K562 (cell line): ENCODE data around the gene IGDCC3. TPM values are rescaled to one million over a fixed set of nuclear protein-coding genes. Genes with fewer than 3 reads are reported as not detected.

Experiments used
- ATAC-seq: fragments of 200-7000 bp; cut with Tn5 transposase; 3 replicates; pipeline ENCODE4 v1.9.1; 2020; ENCODE audit warnings: moderate library complexity
- BruUV-seq: library from RNA; stranded (reverse); fragments of 400-500 nt; replicated peaks from 2 replicates; lab custom pipeline; 2021; lab: Mats Ljungman, UMichigan
- CTCF ChIA-PET: fragments of 300-600 bp; formaldehyde crosslinking; extraction: SDS; loops from one replicate; lab custom pipeline; 2021; ENCODE audit warnings: low intra/inter-chr PET ratio; lab: Yijun Ruan, JAX
- POLR2A ChIA-PET: fragments of 300-600, 350-650 bp; sonication (Branson Sonifier 250); formaldehyde crosslinking; extraction: SDS; loops from one replicate; lab custom pipeline; 2021; ENCODE audit warnings: antibody characterized with exemption, inconsistent platforms; lab: Yijun Ruan, JAX
- DNase-seq, 4 experiments: peaks; one replicate each; pipeline versions ENCODE4 v3.0.0 to v3.0.0-alpha.2; 2011 to 2018; ENCODE audit warnings: low spot score in 3 of 4, mixed read lengths in 3 of 4; ENCODE audit errors: extremely low read depth in 1 of 4
- FAIRE-seq: peaks from 2 replicates; lab custom pipeline; 2011; peaks lifted over from hg19 to GRCh38; lab: Jason Lieb, UNC
- H2AFZ ChIP-seq: 2 replicates; pipeline ENCODE4 v1.6.0; 2011; ENCODE audit warnings: low read depth, low read length, control low read depth, inconsistent platforms
- H3K27ac ChIP-seq: fragments of 200-600 bp; 3 replicates; pipeline ENCODE4 v1.8.0; 2011; ENCODE audit warnings: low read depth, mild to moderate bottlenecking, control low read depth, inconsistent platforms, low read length, moderate library complexity, mixed read lengths; ENCODE audit errors: extremely low read depth
- H3K27me3 ChIP-seq, 2 experiments: fragments of 300-600 bp in 1 of 2; 2 replicates in 1 of 2; 3 replicates in 1 of 2; pipeline versions ENCODE4 v1.6.0 to v1.8.0; 2011; ENCODE audit warnings: inconsistent platforms in 2 of 2, low read length in 2 of 2, mild to moderate bottlenecking in 1 of 2, mixed read lengths in 1 of 2, moderate library complexity in 1 of 2; ENCODE audit not compliant: control insufficient read depth in 2 of 2, insufficient read depth in 2 of 2
- H3K36me3 ChIP-seq: fragments of 300-600 bp; 3 replicates; pipeline ENCODE4 v1.8.0; 2011; ENCODE audit warnings: mild to moderate bottlenecking, low read length, inconsistent platforms; ENCODE audit not compliant: control insufficient read depth, insufficient read depth
- H3K4me1 ChIP-seq, 2 experiments: fragments of 200-600 bp in 1 of 2; replicated peaks in 1 of 2; 2 replicates in 1 of 2; 3 replicates in 1 of 2; pipeline versions ENCODE4 v1.5.1 to v1.8.0; 2011; ENCODE audit warnings: inconsistent platforms in 2 of 2, low read length in 2 of 2, mild to moderate bottlenecking in 1 of 2, mixed read lengths in 1 of 2, moderate library complexity in 1 of 2; ENCODE audit not compliant: control insufficient read depth in 2 of 2, insufficient read depth in 2 of 2
- H3K4me2 ChIP-seq: 2 replicates; pipeline ENCODE4 v1.6.1; 2011; ENCODE audit warnings: low read length, control low read depth, inconsistent platforms, mixed read lengths; ENCODE audit not compliant: insufficient read depth
- H3K4me3 ChIP-seq: fragments of 200-600 bp; sonication (generic), shearing (Covaris generic); 2 replicates; pipeline ENCODE4 v1.5.1; 2016; ENCODE audit warnings: control low read depth, inconsistent platforms
- H3K79me2 ChIP-seq: fragments of 200-600 bp; 3 replicates; pipeline ENCODE4 v1.8.0; 2011; ENCODE audit warnings: low read length, inconsistent platforms; ENCODE audit not compliant: control insufficient read depth, insufficient read depth
- H3K9ac ChIP-seq, 2 experiments: 2 replicates each; pipeline versions ENCODE4 v1.6.0 to v1.6.1; 2011; ENCODE audit warnings: low read depth in 2 of 2, low read length in 2 of 2, control low read depth in 1 of 2, inconsistent platforms in 1 of 2, mild to moderate bottlenecking in 1 of 2, mixed read lengths in 1 of 2; ENCODE audit not compliant: insufficient read depth in 1 of 2
- H3K9me1 ChIP-seq: one replicate; pipeline ENCODE4 v1.6.0; 2011; ENCODE audit warnings: inconsistent platforms, mild to moderate bottlenecking, low read length, moderate library complexity; ENCODE audit not compliant: control insufficient read depth, insufficient read depth
- H3K9me3 ChIP-seq: replicated peaks from 2 replicates; pipeline ENCODE4 v1.5.1; 2011; ENCODE audit warnings: low read depth, low read length, inconsistent platforms; ENCODE audit not compliant: control insufficient read depth, insufficient read depth
- H4K20me1 ChIP-seq: replicated peaks from 2 replicates; pipeline ENCODE4 v1.6.1; 2011; ENCODE audit warnings: low read length, inconsistent platforms, mixed read lengths; ENCODE audit not compliant: control insufficient read depth, insufficient read depth
- CEBPB ChIP-seq: fragments of 450-650 bp; IDR thresholded peaks from 2 replicates; pipeline ENCODE4 v1.6.1; 2016; ENCODE audit warnings: missing genetic modification characterization, missing compliant biosample characterization
- FOXA1 ChIP-seq: fragments of 450-650 bp; IDR thresholded peaks from 2 replicates; pipeline ENCODE4 v1.6.1; 2016; ENCODE audit warnings: mild to moderate bottlenecking, borderline replicate concordance
- NFE2 ChIP-seq: IDR thresholded peaks from 2 replicates; pipeline ENCODE4 v1.6.1; 2014; ENCODE audit warnings: antibody characterized with exemption, low read depth
- STAT5B ChIP-seq: fragments of 250-450 bp; sonication (Bioruptor Pico); IDR thresholded peaks from 2 replicates; pipeline ENCODE4 v1.8.0; 2021; ENCODE audit warnings: mild to moderate bottlenecking, inconsistent platforms
- TFAM ChIP-seq: fragments of 250-450 bp; sonication (Bioruptor Pico); conservative IDR thresholded peaks from 2 replicates; pipeline ENCODE4 v1.5.0; 2021; ENCODE audit warnings: mild to moderate bottlenecking, moderate library complexity
- ZNF12 ChIP-seq: sonication (generic); formaldehyde crosslinking; IDR thresholded peaks from 2 replicates; pipeline ENCODE4 v1.4.0; 2020; ENCODE audit warnings: mild to moderate bottlenecking, missing genetic modification reagents
- ZNF134 ChIP-seq: fragments of 250-450 bp; sonication (Bioruptor Pico); conservative IDR thresholded peaks from 2 replicates; pipeline ENCODE4 v1.4.0; 2020
- WGBS: fragments of 100-300 bp; shearing (Covaris generic); methylation state at CpG from one replicate; pipeline ENCODE4 v1.1.6; 2016; ENCODE audit warnings: low coverage, mixed read lengths; ENCODE audit not compliant: insufficient coverage; ENCODE audit errors: missing lambda C conversion rate; 5-methylcytosine and 5-hydroxymethylcytosine counted together
- in situ Hi-C: fragments of 300-500 bp; cut with MboI; formaldehyde crosslinking; loops from 4 replicates; pipeline ENCODE4 v1.15.0; 2018; ENCODE audit warnings: inconsistent platforms, mixed read lengths
- intact Hi-C: fragments of 100-400 bp; cut with micrococcal nuclease; formaldehyde crosslinking; loops from 2 replicates; pipeline ENCODE4 v1.14.2; 2022
- polyA plus RNA-seq, 8 experiments: library from polyadenylated mRNA; depleted of rRNA in 4 of 8; stranded (reverse) in 5 of 8; unstranded in 3 of 8; fragments of >200 nt; fragmentation: Nextera tagmentation in 2 of 8; fragmentation: Illumina TruSeq in 1 of 8; extraction: Ambion mirVana in 2 of 8; extraction: Trizol in 1 of 8; gene quantifications; 2 replicates each; pipeline versions ENCODE4 v1.2.1 to v1.2.3, GENCODE V29; 2011 to 2014; ENCODE audit warnings: inconsistent platforms in 1 of 8, missing spikeins in 1 of 8
- total RNA-seq, 7 experiments: library from RNA; depleted of rRNA in 6 of 7; stranded (reverse); fragments of >200 nt in 6 of 7; fragmentation: Illumina TruSeq in 2 of 7; extraction: Trizol in 2 of 7; gene quantifications; 2 replicates each; pipeline versions ENCODE4 v1.2.1 to v1.2.3, GENCODE V29; 2011 to 2021; ENCODE audit warnings: low replicate concordance in 1 of 7
- TF ChIP-seq, protein P1 (sequence below), 3 experiments: IDR thresholded peaks in 2 of 3; conservative IDR thresholded peaks in 1 of 3; 2 replicates each; pipeline ENCODE4 v1.5.1; 2011 to 2012; ENCODE audit warnings: low read length in 3 of 3, mild to moderate bottlenecking in 3 of 3, control low read depth in 2 of 3, improper control_type of control experiment in 1 of 3, inconsistent platforms in 1 of 3, low read depth in 1 of 3, mixed read lengths in 1 of 3, moderate library complexity in 1 of 3; ENCODE audit not compliant: insufficient read depth in 2 of 3
- TF ChIP-seq, protein P2 (sequence below): sonication (generic); IDR thresholded peaks from 2 replicates; pipeline ENCODE4 v1.6.1; 2016

Gene IGDCC3
- total and polyA plus RNA-seq, 9 of the 15 experiments (the other 6 are each of a cell fraction or from before 2014, with no cell fraction given): not detected

DNA sequence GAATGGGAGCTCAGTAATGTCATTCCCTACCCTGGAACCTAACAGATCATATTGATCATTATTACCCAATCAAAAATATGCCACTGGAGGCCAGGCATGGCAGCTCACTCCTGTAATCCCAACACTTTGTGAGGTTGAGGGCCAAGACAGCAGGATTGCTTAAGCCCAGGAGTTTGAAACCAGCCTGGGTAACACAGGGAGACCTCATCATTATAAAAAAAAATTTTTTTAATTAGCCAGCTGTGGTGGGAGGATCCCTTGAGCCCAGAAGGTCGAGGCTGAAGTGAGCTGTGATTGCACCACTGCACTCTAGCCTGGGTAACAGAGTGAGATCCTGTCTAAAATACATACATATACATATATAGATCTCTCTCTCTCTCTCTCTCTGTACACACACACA, 34.8 kb upstream of the IGDCC3 start (continued):
- TF ChIP-seq, protein P1, sequence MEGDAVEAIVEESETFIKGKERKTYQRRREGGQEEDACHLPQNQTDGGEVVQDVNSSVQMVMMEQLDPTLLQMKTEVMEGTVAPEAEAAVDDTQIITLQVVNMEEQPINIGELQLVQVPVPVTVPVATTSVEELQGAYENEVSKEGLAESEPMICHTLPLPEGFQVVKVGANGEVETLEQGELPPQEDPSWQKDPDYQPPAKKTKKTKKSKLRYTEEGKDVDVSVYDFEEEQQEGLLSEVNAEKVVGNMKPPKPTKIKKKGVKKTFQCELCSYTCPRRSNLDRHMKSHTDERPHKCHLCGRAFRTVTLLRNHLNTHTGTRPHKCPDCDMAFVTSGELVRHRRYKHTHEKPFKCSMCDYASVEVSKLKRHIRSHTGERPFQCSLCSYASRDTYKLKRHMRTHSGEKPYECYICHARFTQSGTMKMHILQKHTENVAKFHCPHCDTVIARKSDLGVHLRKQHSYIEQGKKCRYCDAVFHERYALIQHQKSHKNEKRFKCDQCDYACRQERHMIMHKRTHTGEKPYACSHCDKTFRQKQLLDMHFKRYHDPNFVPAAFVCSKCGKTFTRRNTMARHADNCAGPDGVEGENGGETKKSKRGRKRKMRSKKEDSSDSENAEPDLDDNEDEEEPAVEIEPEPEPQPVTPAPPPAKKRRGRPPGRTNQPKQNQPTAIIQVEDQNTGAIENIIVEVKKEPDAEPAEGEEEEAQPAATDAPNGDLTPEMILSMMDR (IDR thresholded peaks at IDR 0.05 in 2 of 3, conservative IDR thresholded peaks at IDR 0.05 in 1 of 3; ENCODE audit: insufficient read depth in 2 of 3, low read depth in 1 of 3, low read length in 3 of 3): no peak
- TF ChIP-seq TFAM (no peak), FOXA1 (no peak), NFE2 (no peak), ZNF12 (CRISPR knock-in tag) (no peak)

DNA sequence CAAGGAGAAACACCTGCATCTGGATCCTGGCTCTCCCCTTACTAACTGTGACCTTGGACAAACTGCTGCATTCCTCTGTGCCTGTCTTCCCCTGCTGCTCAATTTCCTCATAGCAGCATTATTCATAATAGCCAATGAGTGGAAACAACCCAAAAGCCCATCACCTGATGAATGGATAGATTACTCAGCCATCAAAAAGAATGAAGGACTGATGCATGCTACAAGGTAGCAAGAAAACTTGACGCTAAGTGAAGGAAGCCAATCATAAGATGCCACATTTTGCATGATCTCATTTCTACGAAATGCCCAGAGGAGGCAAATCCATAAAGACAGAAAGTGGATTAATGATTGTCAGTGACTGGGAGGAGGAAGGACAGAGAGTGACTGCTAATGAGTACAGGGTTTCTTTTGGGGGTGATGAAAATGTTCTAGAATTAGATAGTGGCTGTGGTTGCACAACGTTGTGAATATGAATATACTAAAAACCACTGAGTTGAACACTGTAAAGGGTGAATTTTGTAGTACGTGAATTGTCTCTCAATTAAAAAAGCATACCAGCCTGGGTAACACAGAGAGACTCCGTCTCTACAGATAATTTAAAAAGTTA, 33.8 kb upstream of the IGDCC3 start:
- ATAC-seq (no peak), DNase-seq (no peak), FAIRE-seq (no peak)
- in situ Hi-C loops (no loop called here), intact Hi-C loops (no loop called here)
- Histone ChIP-seq H3K9me1 (no peaks in the 10 kb centered on the region), H3K9ac (no peak overlapping the region), H3K4me1 (peaks cover 9 to 15% of the 10 kb centered on the region in 2 experiments; a peak in 4 of 5 replicates), H3K27ac (no peak overlapping the region), H3K79me2 (no peaks in the 10 kb centered on the region), H3K9me3 (no peaks in the 10 kb centered on the region), H3K4me3 (no peak overlapping the region), H3K4me2 (no peak overlapping the region), H4K20me1 (no peaks in the 10 kb centered on the region), H3K36me3 (no peaks in the 10 kb centered on the region), H2AFZ (no peak overlapping the region), H3K27me3 (peaks cover 6 to 32% of the 10 kb centered on the region in 2 experiments; a peak in 3 of 5 replicates)
- ChIA-PET POLR2A (interaction anchor here (0.6 kb wide), 1 partner anchor 34 kb away, joined by 4 read pairs; no protein-coding TSS in a partner anchor), CTCF (no interaction called here)
- no peak for TF ChIP-seq STAT5B
- TF ChIP-seq, protein P2, sequence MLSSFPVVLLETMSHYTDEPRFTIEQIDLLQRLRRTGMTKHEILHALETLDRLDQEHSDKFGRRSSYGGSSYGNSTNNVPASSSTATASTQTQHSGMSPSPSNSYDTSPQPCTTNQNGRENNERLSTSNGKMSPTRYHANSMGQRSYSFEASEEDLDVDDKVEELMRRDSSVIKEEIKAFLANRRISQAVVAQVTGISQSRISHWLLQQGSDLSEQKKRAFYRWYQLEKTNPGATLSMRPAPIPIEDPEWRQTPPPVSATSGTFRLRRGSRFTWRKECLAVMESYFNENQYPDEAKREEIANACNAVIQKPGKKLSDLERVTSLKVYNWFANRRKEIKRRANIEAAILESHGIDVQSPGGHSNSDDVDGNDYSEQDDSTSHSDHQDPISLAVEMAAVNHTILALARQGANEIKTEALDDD: no peak
- TF ChIP-seq ZNF134 (CRISPR knock-in tag): peak; percentile 57; the same call in 1 of the 2 replicates
- TF ChIP-seq CEBPB (tag): 0 out of 2 replicates have a peak, but pooled peaks have one; percentile 10
- WGBS: 5% methylated on average over 5 of the region's 5 CpGs
- no TSS peak for BruUV-seq
